Stimulated activated CD4-positive, alpha-beta T cell treated with anti-CD3 and anti-CD28 coated beads, Interleukin-4, amount 100 ng/mL, for 48 hours (primary cell): Measurements from ENCODE around the gene PLCB1.
A peak's percentile ranks its signal among the peaks of the same experiment; 100 is the strongest.
"Not testable (repeated sequence)": the region's sequence is repeated elsewhere in the genome, so short reads cannot be mapped to it uniquely, and the experiment has no call there.

Experiments
- DNase-seq, 2 donors: peaks; one replicate each; pipeline ENCODE4 v3.0.0-alpha.2; 2020; ENCODE audit warnings: low read depth in 2 of 2

The PLCB1 gene

DNA sequence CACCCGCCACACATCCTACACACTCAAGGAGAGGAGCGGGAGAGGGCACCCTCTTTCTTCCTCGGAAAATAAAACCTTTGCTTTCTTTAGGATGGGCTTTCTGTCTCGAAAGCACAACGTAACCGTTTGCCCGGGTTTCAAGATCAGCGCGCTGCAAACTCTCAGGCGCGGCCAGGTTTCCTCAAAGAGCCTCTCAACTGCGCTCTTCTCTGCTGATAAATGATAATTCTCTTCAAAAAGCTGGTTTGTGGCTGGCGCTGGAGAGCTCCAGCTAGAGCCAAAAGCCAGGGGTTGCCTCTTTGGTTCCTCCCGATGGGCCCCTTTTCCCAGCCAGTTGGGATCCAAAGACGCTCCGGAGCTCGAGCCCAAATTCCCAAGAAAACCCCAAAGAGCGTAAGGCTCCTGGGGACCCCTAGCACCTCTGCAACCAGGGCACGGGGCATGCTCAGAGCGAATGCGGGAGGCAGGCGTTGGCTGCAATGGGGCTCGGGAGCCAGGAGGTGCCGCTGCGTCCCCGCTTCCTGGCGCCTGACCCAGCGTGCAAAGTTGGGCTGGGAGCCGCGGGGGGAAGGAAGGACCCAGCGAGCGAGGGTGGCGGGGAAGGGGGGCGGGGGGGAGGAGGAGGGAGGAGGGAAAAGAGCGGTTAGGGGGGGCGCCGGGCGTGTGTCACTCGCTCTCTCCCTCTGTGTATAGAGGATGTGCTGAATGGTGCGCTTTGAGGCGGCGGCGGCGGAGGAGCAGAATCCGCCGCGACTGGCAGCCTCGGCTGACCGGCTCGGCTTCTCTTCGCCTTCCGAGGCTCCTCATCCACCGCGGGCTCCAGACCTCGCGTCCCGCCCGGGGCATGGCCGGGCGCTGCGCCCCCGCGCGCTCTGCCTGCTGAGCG lies at the start of gene PLCB1:
Gene PLCB1, plus strand, starts transcription at position 669 of the 886 bp plus-strand sequence. CDS start 386 bp downstream, outside the sequence.
- peak; percentile 66 to 69 for DNase-seq

DNA sequence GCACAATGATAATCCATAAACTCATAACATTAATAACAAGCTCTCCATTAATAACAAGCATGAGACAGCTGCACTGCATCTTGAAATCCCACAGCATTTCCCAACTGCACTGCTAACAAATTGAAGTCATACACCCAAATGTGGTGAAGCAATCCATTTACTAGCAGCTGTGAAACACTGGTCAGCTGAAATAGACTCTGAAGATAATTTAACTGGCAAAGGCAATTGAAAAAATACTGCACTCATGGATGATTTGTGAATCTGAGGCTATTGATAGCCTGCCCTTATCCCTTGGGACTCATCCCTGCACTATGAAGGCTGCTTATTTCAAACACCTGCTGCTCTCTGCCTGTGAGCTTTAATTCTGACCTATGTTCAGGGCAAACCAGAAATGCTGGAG lies 49.1 kb upstream of the PLCB1 start:
- DNase-seq, result no peak

DNA sequence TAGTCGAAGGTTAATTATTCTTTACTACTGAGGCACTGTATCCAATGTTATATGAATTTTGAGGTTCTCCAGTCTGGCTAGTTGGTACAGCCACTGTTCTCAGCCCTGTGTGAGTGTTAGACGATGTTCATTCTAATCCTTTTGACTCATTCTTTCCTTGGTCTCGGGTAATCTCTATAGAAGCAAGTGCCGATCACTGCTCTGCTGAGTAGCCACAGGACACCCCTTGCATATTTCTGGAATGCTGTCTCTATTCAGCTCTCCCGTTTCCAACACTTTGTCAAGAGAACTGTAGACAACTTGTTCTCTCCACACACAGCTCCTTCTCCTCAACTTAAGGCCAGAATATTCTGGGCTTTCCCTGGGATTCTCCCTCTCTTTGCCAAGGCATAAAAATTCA lies 42.4 kb upstream of the PLCB1 start:
- DNase-seq, result no peak

DNA sequence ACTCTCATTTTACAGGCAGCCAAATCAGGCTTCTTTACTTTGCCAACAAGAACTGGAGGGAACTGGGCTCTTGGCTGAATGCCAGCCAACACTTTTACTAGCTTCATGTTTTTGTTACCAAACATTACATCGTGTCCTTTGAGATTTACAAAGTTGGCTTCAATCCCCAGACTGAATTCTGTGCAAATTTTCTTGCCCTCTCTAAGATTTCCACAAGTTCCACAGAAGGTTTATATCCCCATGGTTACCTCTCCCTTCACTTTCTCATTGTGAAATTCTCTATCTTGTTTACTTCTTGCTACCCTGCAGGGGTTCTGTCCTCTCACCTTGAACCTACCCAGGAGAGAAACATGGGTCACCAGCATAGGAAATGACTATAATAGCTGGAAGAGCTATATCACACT lies 37.6 kb upstream of the PLCB1 start:
- DNase-seq, result no peak

DNA sequence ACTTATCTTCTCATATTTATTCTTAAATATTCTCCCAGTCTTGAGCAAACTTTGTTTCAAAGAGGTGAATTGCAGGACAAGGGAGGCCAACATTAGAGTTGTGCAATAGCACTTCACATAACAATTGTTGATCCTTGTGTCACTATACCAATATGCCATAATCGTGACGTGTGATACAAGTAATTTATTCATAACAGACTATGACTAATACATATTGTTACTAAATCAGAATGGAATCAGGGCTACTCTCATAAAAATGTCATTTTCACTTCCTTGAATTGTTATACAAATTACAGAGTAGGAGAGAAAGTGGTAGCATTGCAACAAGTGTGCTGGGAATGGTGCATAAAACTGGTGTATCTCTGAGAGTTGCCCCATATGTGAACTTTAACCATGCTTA lies 37.2 kb upstream of the PLCB1 start:
- DNase-seq, result no peak

DNA sequence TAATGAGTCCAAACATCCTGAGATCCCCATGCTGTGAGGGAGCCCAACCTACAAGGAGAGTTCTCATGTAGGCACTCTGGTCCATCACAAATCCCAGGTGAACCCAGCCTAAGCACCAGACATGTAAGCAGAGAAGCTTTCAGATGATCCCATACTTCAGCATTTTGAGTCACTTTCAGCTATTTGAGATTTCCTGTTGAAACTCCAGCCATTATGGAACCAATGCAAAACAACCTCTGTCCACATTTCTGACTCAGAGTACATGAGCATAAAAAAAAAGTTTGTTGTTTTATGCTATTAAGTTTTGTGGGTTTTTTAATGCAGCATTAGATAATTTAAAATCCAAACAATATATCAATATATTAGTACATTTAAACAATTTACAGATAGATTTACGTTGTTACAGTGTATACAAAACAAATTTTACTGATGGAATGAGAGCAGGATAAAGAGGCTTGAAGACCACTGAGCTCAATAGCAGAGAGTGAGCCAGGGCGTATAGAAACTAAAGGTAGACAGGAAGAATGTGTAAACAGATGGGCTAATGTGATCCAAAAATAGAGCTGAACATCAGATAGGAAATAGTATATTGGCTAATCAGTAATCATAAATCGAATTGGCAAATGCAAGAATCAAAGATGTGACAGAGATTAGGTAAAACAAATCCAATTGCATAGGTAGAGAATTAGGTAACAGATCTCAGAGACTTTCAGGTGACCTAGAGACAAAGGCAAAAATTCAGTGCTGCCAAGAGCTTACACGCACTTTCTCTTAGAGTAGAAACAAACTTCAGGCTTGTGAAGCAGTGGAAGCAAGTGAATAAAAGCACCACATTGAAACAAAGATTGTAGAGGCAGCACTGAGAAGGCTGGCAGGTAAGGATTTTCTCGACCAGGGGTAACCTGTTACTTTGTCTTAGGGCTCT lies 36.2 kb upstream of the PLCB1 start:
- no peak for DNase-seq

DNA sequence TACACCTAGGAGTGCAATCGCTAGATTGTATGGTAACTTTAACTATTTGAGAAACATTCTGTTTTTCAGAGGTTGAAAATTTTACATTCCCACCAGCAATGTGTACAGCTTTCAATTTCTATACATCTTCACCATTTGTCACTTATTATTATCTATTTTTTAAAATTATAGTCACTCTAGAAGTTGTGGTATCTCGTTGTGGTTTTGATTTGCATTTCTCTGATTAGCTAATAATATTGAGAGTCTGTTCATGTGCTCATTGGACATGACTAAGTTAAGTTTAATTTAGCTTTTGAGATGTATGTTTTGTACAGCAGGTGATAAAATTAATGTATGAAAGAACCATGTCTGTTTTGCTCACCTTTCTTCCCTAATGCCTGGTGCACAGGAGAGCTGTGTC lies 34.8 kb upstream of the PLCB1 start:
- no peak for DNase-seq

DNA sequence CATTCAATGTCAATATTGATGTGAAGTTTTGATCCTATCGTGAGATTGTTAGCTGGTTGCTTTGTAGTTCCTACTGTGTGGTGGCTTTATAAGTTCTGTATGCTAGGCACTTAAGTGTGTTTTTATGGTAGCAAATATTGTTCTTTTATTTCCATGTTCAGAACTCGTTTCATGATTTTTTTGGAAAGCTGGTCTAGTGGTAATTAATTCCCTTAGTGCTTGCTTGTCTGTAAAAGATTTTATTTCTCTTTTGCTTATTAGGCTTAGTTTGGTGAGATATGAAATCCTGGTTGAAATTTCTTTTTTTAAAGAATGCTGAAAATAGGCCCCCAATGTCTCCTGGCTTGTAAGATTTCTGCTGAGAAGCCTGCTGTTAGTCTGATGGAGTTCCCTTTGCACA lies 27.8 kb upstream of the PLCB1 start:
- DNase-seq, result no peak

DNA sequence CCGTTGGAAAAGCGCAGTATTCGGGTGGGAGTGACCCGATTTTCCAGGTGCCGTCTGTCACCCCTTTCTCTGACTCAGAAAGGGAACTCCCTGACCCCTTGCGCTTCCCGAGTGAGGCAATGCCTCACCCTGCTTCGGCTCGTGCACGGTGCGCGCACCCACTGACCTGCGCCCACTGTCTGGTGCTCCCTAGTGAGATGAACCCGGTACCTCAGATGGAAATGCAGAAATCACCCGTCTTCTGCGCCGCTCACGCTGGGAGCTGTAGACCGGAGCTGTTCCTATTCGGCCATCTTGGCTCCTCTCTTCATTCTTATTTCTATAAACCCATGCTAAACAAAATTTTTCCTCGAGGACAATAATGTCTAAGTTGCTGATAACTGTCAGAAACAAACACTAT lies 17.5 kb upstream of the PLCB1 start:
- DNase-seq, result not testable (repeated sequence)

DNA sequence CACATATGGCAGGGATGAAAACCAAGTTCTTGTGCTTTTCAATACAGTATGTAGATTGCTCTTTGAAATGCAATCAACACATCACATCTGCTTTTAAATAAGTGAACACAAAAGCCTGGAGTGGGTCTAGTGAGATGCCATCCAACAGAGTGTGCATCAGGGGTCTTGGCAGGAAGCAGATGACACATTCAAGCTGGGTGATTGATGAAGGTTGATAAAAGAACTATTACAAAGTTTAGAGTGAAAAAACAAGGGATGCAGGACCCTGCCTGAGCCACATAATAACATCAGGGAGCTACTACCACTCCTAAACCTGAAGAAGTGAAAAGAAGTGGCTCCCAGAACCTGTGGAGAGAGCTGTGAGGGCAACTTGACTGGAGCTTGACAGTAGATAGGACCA lies 16.6 kb upstream of the PLCB1 start:
- DNase-seq, result no peak

DNA sequence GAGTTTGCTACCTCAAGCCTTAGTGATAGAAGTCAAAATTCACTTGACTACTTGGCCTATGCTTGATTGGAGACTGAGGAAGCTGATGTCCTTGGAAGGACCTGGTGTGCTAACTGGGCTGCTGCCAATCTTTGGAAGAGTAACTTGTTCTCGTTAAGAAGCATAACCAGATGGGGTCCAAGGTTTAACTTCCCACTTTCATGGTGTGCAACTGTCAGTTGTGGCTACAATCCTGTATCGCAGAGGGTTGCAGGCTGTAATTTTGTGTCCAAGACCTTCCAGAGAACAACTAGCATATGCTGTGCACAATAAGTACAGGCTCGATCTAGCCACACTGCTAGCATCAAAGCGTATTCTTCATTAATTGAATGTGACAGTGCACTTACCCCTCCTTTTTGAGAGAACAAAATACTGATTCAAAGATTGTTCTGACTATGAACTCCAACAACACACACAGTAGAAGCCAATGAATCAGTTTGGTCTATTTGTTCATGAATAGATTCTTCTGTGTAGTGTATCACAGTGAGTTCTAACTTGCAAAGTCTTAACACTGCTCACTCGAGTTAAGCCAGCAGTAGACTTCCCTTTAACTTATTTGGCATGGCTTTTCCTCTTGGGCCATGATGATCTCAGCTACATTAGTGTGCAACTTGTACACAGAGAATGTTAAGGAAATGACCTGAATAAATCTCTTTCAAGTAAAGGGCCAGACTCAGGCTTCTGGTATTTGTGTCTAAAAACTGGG lies 15.8 kb upstream of the PLCB1 start:
- DNase-seq, result no peak

DNA sequence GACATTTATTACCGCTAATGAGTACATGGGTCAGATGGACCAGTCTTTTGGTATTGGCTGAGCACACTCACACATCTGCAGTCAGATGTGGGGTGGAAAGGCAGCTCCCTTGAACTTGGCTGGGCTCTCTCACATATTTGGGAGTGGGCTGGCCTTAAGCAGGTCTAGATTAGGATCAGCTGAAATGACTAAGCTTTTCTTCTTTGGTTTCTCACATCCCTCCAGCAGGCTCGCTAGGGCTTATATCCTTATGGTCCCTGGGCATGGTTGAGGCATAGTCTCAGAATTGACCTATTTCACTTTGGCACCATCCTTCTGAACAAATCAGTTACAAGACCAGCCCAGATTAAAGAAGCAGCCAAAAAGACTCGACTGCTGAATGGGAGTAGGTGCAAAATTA lies 14.4 kb upstream of the PLCB1 start:
- no peak for DNase-seq

DNA sequence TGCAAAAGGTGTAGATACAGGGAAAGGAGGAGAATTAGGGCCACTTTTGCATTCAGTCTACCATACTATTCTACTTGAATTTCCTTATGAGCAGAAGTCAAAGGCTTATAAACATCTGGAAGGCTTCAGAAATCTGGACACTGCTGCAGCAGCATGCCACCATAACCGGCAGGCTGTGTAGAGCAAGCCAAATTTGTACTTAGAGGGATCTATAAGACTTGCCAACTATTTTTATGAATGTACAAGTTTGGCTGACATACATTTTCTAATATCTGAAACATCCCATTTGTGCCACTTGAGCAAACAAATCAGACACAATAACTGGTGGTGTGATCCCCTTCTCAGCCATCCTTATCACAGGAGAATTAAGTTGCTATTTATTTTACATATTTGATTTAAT lies 14.0 kb upstream of the PLCB1 start:
- no peak for DNase-seq

DNA sequence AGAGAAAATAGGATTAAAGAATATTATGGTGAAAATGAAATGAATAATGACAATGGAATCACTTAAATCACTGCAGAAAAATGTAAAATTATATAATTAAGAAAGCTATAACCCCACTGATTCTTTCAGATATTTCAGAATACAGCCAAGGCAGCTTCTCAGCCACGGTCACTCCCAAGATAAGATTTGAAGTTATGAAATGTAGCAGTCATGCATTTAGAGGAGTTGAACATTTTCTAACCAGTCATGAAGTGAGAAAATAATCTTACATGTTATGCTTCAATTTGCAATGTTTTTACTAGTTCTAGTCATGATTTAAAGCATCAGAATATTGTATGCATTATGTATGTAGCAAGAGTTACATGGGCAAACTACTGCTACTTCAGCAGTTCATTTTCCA lies 13.3 kb upstream of the PLCB1 start:
- no peak for DNase-seq

DNA sequence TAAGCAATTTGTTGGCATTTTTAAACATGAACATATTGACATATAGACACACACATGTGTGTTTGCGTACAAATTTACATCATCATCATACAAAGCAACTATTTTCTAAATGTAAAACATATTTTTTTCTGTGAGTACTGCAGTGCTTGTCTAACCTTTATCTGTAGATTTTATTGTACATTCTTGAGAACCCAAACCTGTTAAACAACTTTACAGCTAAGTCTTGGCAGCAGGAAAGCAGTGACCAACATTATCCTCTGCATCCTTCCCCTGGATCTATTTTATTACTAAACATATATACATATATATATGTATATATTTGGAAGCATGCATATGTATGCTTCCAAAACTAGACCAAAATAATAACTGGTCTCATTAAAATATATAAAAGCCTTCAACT lies 10.4 kb upstream of the PLCB1 start:
- DNase-seq, result no peak

DNA sequence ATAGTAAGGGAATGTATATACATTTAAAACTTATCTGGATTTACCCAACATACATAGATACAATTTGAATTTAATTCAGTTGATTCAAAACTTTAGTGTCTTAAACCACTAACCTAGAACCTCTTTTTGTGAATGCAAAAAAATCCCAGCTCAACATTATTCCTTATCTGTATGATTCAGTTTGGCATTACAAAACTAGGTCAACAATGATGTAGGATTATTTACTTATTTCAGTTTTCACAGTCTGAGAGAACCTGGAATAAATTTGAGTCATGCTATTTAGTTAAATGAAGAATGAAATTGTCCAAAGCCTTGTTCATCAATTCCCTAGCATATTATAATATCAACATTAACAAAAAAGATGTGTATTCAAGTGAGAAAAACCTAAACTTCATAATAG lies 7.4 kb upstream of the PLCB1 start:
- DNase-seq, result no peak

DNA sequence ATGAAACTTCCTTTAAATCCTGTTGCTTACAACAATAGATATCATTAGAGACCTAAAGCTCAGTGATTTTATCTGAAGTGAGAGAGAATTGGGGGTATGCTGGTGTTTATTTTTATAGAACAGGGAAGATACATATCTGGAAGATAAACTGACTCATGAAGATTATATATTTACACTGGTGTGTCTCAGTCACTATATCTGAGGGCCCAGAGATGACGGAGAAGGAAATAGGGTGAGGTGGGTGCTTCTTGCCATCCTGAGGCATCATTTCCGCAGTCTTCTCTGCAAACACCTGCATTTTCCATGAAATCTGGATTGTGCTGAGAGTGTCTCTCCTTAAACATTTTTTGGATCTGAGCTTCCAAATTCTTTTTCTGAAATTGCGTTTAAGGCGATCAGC lies 5.9 kb upstream of the PLCB1 start:
- DNase-seq, result no peak

DNA sequence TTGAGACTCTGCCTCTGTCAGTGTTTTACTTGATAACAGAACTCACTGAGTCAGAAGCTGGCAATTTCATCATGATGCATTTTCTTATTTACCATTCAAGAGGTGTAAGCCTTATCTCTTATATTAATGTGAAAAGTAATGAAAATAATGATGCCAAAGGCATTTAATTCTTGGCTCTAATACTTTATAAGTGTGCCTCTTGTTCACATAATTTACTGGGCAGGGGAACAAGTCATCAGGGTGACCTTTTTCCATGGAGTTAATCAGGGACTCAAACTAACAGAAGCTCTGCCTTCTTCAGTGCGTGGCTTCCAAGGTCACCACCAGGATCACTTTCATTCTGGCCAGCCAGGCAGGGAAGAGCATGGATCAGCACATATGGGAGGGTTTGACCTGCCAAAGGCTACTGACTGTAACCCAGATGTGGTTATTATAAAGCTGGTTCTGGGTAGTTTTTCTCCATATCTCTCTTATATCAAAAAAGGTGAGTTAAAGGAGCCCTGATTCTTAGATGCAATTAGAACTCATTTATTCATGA lies 5.2 kb upstream of the PLCB1 start:
- DNase-seq, result no peak

DNA sequence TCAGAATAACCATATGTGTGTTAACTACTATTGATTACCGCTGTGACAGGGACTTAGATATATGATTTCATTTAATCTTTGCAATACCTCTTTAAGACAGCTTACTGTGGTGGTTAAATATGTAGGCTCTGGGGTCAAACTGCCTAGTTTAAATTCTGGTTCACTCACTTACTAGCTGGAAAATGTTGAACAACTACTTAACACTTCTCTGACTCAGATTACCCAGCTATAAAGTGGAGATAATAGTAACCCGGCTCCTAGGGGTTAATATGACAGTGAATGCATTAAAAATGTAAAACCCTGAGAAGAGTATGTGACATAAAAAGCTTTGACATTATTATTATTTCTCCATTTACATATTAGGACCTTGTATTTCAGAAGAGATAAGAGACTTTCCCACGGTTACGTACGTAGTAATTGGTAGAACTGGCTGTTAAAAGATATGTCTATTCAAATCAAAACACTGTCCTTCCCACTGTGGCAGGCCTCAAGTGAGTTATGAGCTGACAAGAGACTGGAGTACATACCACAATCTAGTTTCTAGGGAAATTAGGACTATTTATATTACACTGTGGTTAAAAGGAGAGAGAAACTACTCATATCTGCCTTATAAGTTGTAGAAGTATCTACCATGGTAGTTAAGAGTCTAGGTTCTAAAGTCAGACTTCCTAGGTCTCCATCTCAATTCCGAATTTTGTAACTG lies 4.4 kb upstream of the PLCB1 start:
- no peak for DNase-seq

DNA sequence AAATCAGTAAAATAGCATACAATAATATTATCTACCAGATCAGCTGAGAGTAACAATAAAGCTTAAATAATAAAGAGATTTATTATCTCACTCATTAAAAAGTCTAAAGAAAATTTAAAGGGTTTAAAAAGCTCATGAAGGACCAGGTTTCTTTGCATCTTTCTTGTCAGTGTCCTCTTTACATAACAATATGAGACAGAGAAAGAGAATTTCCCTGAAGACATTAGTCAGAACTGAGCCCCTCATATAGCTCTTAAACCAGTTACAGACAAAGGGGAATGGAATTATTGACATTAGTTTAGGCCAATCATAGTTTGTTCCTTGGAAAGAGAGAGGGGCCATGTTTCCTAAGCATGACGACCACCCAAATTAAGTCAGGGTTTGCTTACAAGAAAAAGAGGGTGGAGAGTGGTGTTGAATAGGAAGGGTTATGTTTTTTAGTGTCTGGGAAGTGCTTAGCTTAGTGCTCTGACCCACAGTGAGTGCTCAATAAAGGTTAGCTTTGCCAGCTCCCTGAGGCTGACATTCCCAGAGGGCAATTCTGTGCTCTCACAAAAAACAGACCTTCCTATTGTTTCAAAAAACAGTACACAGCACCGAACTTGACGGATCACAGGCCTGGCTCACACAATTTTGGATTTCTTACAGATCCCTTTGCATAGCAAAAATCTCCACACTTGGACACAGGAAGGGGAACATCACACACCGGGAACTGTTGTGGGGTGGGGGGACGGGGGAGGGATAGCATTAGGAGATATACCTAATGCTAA lies 3.6 kb upstream of the PLCB1 start:
- DNase-seq, result no peak
